Stimulated activated CD4-positive, alpha-beta T cell treated with anti-CD3 and anti-CD28 coated beads, Interleukin-12 subunit alpha, Interleukin-12 subunit beta, amount 100 ng/mL, for 48 hours (primary cell): Measurements from ENCODE around the gene FOXF2.

Experiments used
- DNase-seq, 3 donors: peaks; one replicate each; pipeline ENCODE4 v3.0.0-alpha.2; 2020; ENCODE audit warnings: low read depth in 2 of 3, low spot score in 1 of 3

The FOXF2 gene

DNA sequence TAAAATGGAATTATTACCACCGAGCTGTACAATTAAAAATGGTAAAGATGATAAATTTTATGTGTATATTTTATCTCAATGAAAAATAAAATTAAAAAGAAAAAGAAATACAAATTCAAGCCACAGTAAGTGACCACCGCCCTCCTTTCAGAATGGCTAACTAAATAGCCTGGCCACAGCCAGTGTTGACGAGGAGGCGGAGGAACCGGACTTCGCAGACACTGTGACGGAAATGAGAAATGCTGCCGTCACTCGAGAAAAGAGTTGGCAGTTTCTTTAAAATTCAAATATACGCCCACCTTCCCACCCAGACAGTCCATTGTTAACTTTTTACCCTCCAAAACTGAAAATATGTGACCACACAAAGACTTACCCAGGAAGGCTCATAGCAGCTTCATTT lies 50.0 kb downstream of the FOXF2 start:
- DNase-seq, result no peak

- no peak for DNase-seq
Observed at GRCh38 chr6:1442929-1443328, 53.6 kb downstream of the FOXF2 start.
